Fibroblast of skin of left quadriceps (primary cell): ENCODE results near the gene ZNF432.
A peak's percentile ranks its signal among the peaks of the same experiment; 100 is the strongest.
"Not testable (repeated sequence)": the region's sequence is repeated elsewhere in the genome, so short reads cannot be mapped to it uniquely, and the experiment has no call there.

Experiments
- DNase-seq, 2 experiments: peaks; one replicate each; pipeline ENCODE4 v3.0.0-alpha.2; 2013; ENCODE audit warnings: low read depth in 2 of 2

The ZNF432 gene

DNA sequence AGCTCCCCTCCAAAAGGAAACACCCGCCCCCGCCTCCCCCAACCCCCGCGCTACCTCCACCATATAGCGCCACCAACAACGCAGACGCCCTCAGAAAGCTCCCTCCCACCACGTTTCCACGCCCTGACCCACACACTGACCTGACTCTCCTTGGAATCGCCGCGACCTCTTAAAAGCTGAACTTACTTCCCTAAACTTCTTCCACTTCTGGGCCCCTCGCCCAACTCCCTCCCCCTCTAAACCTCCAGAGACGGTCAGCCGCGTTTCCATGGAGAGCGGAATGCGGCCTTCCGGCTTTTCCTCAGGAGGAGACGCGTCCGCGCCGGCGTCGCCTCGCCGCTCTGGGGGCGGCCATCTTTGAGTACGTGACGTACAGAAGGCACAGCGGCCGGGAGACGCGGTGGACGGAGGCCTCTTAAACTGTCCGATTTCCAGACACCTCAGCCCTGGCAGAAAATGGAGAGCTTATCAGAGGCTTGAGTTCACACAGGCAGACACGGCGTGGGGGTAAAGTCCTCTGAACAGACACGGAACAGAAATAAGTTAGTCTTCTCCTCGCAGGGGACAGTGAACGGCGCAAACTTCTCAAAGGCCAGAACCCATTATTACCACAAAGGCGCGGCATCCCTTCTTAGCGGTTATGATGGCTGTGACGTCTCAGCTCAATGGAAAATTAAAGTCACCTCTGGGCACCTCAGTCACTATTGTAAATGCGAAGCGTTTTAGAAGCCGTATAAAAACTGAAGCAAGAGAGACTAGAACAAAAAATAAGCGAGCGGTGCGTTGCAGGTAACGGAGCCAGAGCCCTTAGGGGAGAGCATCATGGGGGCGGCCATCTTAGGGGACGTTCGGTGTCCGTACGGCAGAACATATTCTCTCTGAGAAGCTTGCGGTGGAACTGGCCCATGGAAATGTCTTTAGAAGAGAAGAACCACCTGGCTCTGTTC, at the start of gene ZNF432:
Gene ZNF432 (minus strand): TSS at position 284 of the 947 bp plus-strand sequence. CDS start 1,970 bp downstream, outside the sequence.
- peak; percentile 84 for DNase-seq

DNA sequence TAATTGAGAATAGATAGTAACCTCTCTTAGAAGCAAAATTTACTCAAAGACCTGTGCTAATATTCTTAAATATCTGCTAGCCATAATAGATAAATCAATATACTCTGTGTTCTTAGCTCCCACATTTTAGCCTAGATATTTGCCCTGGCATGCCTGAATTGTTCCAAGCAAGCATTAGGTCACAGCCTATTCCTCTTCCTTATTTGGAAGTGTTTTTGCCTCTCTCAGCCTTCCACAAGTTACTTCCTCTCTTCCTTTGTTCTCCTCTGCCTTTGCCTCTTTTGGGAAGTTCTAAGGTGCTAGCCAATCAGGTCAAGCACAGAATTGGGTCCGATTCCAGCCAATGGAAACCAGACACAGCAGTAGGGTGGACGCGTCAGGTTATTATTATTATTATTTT, 47.8 kb upstream of the ZNF432 start:
- not testable (repeated sequence) for DNase-seq

DNA sequence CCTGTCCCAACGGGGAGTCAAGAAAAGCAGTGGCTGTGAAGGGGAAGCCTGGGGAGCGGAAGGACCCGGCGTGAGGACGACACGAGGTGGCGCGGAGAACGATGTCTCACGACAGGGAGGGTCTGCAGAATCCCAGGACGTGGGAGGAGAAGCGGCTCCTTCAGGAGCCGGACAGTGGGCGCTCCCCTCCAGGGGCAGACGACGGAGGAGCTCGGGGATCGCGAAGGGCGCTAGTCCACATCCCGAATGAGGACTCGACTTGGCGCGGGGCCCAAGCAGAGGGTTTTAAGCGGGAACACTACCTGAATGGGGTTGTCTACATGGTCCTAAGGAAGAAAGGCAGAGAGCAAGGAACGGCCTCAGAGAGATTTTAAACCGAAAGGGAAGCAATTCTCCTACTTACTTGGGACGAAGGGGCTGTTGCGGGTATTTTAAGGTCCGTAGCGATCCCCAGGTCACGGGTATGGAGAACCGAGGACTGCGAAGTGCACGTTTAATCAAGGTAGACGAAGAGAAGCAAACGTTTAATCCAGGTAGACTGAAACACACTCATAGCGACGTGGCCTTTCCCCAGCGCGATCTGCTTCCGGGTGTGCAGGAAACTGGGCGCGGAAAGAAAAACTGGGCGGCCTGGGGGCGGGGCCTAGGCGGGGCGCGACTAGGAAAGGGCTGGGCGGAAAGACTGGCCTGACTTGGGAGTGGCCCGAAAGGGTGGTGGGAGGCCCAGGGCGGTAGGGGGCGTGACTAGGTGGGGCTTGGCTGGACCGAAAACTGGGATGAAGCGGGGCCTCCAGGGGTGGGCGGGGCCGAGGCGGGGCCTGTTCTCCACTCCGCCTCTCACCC, 46.8 kb upstream of the ZNF432 start, which contains the start of gene ZNF841:
Gene ZNF841 (minus strand): TSS at position 594 of the 843 bp plus-strand sequence. CDS start 10,964 bp downstream, outside the sequence.
- DNase-seq, result peak; percentile 80

DNA sequence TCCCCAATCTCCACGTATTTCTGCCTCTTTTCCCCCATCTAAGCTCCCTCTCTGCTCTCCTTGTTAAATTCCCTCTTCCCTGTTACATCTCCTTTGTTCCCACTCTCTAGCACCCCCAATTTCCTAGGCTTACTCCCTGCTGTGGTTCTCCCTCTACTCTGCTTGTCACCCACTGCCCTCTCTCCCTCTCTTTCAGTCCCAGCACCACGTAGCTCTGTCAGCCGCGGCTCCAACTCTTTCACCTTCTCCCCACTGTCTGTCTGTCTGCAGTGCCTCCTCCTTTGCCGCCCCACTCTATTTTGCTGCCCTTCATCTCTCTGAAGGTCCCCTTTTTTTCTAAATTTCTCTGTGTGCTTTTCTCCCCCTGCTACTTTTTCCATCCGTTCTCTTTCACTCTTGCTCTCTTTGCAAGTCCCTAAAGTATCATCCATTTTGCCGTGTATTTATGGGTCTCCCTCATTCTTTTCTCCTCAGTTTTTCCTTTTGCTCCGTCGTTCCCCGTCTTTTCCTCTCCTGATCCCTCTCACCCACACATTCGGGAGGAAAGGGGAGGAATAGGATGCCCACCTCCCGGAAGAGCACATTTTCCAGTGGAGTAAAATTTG, 46.0 kb upstream of the ZNF432 start:
- no peak for DNase-seq

DNA sequence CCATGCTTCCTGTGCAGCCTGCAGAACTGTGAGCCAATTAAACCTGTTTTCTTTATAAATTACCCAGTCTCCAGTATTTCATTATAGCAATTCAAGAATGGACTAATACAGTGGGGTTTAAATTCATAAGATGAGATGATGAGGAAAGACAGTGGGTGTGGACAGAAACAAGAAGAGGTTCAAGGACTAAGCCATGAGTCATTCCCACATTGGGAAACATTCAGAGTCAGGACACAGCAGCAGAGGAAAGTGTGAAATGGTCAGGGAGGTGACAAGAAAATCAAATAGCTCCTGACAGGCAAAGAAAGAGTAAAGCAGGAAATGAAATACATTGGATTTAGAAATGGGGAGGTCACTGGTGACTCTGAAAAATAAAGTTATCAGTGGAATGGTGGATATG, 37.8 kb upstream of the ZNF432 start:
- no peak for DNase-seq

DNA sequence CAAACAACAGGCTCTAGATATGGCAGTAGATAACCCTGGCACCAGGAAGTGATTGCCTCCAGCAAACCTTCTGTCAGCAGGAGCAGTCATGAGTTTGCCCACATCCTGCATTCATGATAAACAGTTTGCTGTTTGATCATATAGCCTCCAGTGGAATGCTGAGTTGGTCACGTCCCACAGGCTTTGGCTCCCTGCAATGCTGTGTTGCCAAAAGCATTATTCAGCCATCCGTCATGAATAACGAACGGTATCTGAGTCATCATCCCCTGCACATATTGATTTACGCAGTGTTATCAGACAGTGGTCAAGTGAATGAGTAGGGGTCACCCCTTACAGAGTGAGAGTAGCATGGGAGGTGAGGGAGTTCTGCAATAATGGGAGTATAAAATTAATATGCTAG, 21.9 kb upstream of the ZNF432 start:
- DNase-seq, result no peak

DNA sequence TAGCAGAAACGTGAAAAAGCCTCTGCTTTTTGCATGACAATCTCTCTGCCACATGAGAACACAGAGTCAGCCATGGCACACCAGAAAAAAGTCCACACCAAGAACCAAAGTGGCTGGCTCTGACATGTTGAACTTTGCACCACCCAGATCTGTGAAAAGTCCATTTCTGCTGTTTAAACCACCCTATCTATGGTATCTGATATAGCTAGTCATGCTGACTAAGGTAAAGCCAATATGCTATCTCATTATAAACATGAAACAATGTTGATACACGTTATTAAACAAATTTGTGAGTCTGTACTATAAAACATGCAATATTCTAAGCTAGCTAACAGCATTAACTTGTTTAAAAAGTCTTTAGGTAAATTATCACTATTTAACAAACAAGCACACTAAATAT, 21.0 kb upstream of the ZNF432 start:
- DNase-seq, result no peak

DNA sequence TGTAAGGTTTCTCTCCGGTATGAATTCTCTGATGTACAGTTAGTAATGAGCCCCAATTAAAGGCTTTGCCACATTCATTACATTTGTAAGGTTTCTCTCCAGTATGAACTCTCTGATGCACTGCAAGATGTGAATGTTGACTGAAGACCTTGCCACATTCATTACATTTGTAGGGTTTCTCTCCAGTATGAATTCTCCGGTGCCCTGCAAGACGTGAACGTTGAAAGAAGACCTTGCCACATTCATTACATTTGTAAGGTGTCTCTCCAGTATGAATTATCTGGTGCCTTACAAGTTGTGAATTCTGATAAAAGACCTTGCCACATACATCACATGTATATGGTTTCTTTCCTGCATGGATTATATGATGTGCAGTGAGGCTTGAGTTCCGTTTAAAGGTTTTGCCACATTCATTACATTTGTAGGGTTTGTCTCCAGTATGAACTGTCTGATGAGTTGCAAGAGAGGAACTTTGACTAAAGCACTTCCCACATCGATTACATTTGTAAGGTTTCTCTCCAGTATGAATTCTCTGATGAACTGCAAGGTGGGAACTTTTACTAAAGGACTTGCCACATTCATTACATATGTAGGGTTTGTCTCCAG, 17.7 kb upstream of the ZNF432 start:
- DNase-seq, result no peak

DNA sequence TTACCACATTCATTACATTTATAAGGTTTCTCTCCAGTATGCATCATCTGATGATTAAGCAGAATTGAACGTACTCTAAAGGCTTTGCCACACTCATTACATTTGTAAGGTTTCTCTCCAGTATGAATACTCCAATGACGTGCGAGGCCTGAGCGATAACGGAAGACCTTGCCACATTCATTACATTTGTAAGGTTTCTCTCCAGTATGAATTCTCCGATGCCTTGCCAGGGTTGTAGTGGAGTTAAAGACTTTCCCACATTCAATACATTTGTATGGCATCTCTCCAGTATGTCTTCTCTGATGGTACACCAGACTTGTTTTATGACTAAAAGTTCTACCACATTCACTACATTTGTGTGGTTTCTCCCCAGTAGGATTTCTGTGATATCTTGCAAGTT, 16.8 kb upstream of the ZNF432 start:
- DNase-seq, result no peak

DNA sequence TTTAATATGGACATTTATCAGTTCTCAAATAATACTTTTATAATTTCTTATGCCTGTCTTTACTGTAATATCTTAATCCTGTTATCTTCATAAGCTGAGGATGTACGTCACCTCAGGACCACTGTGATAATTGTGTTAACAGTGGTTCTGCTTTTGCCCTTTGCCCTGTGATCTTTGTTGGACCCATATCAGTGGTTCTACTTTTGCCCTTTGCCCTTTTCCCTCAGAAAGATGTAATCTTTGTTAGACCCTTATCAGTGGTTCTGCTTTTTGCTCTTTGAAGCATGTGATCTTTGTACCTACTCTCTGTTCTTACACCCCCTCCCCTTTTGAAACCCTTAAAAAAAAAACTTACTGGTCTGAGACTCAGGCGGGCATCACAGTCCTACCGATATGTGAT, 7.8 kb upstream of the ZNF432 start:
- not testable (repeated sequence) for DNase-seq

DNA sequence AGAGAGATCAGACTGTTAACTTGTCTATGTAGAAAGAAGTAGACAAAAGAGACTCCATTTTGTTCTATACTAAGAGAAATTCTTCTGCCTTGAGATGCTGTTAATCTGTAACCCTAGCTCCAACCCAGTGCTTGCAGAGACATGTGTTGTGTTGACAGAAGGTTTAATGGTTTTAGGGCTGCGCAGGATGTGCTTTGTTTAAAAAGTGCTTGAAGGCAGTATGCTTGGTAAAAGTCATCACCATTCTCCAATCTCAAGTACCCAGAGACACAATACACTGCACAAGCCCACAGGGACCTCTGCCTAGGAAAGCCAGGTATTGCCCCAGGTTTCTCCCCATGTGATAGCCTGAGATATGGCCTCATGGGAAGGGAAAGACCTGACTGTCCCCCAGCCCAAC, 3.1 kb upstream of the ZNF432 start:
- not testable (repeated sequence) for DNase-seq

DNA sequence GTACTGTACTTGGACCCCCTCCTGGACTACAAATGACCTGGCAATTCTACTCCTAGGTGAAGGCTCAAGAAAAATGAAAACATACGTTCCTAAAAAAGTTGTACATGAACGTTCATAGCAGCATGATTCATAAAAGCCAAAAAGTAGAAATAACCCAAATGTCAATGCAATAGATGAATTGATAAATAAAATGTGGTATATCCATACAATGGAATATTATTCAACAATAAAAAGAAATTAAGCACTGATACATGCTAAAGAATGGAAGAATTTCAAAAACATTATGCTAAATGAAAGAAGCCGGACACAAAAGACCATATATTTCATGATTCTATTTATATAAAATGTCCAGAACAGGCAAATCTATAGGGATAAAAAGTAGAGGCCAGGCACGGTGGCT, 9.5 kb downstream of the ZNF432 start:
- no peak for DNase-seq

DNA sequence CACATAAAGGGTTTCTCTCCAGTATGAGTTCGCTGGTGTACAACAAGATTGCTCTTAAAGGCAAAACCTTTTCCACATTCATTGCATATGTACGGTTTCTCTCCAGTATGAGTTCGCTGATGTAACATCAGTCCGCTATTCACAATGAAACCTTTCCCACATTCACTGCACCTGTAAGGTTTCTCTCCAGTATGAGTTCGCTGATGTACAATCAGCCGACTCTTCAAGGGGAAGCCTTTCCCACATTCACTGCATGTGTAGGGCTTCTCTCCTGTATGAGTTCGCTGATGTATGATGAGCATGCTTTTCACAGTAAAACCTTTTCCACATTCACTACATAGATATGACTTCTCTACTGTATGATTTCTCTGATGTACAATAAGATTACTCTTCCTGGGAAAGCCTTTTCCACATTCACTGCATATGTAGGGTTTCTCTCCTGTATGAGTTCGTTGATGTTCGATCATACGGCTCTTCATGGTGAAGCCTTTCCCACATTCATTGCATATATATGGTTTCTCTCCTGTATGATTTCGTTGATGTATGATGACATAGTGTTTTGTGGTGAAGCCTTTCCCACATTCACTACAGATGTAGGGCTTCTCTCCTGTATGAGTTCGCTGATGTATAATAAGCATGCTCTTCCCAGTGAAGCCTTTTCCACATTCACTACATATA, 14.4 kb downstream of the ZNF432 start:
- no peak for DNase-seq

DNA sequence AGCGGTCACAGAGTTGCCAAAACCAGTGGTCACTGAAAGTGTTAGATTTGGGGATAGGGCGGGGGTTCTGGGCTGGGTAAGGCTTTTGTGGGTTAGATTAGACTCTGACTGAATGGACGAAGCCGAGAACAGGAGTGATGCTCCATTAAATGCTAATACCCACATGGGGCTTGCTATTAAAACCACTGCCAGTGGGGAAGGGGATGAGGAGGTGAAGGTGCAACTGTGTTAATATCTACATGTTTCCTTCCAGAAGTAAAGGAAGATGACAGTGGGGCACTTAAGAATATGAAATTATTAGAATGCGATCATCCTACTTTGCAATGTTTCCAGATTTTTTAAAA, 19.9 kb downstream of the ZNF432 start:
- no peak for DNase-seq

DNA sequence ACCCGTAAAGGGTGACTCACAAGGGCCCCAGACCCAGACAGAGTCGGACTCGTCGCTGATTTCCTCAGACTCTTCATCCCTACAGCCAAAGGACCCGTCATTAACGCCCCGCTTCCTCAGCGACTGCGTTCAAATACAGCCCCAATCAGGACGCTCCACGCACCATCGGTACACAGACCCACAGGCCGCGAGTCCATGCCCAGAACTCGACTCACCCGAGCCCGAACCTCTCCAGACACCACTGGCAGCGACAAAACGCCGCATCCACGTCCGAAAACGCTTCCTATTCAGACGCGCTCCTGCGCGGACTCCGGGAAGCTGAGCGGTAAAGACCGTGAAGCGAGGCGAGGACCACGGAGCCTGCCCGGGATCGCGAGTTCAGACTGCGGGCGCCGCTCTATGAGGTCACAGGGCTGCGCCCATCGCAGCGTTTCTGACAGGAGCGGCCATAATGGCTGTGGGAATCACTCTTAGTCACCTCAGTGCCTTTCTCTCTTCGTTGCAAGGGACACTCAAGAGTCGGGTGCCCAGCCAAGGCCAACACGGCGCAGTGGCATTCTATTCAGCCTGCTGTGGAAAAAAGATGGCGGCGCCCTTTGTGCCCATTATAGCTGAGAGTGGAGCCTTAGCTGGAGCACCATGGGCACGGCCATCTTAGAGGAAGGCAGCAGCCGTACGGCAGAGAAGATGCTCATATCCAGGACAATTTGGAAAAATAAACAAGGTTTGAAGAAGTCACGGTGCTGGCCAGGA, 20.4 kb downstream of the ZNF432 start, which contains the start of gene ZNF614:
Gene ZNF614 (minus strand): TSS at position 353 of the 753 bp plus-strand sequence. CDS start 2,634 bp downstream, outside the sequence.
- DNase-seq, result peak; percentile 61 to 67

DNA sequence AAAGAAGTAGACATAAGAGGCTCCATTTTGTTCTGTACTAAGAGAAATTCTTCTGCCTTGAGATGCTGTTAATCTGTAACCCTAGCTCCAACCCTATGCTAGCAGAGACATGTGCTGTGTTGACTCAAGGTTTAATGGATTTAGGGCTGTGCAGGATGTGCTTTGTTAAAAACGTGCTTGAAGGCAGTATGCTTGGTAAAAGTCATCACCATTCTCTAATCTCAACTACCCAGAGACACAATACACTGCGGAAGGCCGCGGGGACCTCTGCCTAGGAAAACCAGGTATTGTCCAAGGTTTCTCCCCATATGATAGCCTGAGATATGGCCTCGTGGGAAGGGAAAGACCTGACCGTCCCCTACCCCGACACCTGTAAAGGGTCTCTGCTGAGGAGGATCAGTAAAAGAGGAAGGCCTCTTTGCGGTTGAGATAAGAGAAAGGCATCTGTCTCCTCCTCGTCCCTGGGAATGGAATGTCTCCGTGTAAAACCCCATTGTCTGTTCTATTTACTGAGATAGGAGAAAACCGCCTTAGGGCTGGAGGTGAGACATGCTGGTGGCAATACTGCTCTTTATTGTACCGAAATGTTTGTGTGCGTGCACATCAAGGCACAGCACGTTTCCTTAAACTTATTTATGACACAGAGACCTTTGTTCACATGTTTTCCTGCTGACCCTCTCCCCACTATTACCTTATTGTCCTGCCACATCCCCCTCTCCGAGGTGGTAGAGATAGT, 22.2 kb downstream of the ZNF432 start:
- DNase-seq, result not testable (repeated sequence)

DNA sequence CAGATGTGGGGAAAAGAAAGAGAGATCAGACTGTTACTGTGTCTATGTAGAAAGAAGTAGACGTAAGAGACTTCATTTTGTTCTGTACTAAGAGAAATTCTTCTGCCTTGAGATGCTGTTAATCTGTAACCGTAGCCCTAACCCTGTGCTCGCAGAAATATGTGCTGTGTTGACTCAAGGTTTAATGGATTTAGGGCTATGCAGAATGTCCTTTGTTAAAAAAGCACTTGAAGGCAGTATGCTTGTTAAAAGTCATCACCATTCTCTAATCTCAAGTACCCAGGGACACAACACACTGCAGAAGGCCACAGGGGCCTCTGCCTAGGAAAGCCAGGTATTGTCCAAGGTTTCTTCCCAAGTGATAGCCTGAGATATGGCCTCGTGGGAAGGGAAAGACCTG, 24.2 kb downstream of the ZNF432 start:
- not testable (repeated sequence) for DNase-seq

DNA sequence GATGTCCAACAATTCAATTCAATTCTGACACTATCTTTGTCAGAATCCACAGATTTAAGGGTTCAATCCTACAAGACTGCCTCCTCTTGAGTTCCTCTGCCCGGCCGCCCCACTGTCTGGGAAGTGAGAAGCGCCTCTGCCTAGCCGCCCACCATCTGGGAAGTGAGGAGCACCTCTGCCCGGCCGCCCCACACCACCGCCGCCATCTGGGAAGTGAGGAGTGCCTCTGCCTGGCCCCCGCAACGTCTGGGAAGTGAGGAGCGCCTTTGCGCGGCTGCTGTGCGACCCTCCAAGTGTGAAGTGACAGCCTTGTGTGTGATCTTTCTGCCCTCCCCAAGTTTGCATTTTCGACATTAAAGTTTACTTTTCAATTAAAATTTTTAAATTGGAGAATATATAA, 26.4 kb downstream of the ZNF432 start:
- DNase-seq, result no peak

DNA sequence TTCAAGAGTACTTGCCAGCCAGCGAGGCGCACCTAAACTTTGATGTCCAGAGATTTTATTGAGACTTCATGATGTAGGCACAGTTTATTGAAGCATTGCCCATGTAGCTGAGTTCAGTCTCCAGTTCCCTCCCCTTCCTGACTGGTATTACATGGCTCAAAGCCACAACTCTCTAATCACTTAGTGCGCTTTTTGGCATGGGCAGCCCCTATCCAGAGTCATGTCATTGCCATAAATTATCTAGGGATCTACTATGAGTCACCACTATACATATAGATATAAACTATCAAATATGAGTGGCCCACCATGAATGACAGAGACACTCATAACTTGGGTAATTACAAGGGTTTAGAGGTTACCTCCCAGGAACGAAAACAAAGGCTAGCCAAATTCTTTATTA, 28.1 kb downstream of the ZNF432 start:
- no peak for DNase-seq

DNA sequence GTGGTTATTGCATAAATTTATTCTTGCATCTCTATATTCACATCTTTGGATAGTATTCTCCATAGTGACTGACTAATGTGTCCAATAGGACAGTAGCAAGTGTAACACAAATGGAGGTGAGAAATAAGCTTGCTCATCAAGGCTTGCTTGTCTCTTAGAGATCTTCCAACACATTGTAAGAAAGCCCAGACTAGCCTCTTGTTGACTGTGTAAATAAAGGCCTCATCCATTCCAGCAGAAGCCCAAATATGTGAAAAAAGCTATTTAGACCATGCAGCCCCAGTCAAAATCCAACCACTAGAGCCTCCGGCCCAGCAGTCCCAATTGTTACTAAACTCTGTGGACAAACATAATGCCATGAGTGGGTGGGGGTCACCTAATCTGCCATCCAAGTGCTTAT, 38.0 kb downstream of the ZNF432 start:
- DNase-seq, result no peak
